Kidney tubule cell (primary cell): ENCODE measurements around the gene CAST.

Experiments
- DNase-seq: peaks from one replicate; pipeline ENCODE4 v3.0.0-alpha.2; 2018; ENCODE audit warnings: low spot score

CAST gene

DNA sequence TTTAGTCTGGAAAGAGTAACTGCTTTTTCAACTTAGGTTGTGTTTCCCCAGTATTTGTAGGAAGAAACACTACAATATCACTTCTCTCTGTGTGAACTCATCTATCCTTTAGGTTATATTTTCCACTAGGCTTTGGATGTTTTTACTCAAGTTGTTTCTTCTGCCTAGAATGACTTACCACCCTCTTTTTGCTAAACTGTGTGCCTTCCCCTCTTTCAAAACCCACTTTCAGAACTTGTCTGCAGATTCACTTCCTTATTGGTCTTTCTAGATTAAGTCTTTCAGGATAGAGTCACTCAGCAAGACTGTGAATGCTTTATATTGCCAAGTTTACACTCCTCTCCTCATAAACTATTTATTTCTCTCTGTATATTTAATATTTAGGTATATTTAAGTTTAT lies 14.2 kb upstream of the CAST start:
- DNase-seq, result no peak

DNA sequence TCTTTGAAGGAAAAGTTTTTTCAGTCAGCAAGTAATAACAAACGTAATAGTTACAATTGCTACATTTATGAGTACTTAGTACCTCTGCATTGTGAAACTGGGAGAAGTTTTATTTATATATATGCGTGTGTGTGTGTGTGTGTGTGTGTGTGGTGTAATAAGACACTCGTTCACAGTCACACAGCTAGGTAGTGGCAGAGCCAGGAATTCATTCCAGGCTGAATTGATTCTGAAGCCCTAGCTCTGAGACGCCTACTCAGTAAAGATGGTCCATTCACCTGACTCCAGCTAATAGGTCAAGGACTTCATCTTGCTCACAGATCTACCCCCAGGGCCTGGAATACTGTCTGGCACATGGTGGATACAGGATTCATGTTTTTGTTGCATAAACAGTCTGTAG lies 13.6 kb upstream of the CAST start:
- no peak for DNase-seq

DNA sequence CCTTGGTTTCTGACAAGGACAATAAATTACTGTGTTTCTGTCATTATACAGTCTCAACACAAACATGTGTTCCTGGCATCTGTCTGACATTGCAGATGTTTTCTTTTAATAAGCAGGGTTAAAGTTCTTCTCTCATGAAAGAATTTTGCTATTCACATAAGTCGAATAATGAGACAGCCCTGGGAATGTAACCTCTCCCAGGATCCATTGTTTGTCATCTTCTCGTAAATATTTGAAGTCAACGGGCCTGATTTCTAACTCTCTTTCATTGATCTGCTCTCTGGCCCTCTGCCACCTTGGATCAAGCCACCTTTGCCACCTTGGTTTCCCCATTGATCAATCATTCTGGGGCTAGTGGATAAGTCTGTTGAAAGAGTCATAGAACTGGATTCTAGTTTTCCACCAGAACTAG lies 12.9 kb upstream of the CAST start:
- no peak for DNase-seq

DNA sequence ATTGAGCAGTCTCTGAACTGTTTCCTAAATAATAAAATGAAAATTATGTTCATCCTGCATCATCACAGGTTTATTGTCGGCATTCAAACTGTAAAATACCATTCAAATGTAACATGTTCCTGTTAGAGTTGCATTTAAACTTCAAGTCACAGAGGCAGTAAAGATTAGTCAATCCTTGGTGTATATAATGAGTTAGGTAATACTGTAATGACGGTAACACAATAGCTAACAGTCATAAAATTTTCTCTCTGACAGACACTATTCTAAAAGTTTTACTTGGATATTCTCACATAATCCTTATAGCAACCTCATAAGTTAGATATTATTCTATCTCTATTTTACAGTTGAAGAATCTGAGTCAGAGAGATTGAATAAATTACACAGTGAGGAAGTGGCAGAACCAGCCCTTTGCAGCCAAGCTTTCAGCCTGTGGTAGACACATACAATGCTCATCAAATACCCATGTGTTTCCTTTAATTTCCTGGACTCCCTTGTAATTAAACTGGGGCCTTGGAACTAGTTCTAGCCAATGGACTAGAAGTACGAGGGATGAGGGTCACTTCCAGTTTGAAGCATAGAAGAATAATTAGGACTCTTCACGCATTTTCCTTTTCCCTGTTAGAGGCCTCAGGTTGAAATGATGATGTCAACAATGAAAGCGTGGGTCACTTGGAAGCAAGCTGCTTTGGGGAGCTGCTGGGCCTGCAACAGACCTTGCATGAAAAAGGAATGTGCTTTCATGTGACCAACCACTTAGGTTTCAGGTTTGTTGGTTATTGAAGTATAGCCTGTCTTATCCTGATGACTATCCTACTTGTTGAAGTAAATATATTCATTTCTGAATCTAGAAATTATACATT lies 12.3 kb upstream of the CAST start:
- peak; percentile 64 for DNase-seq

DNA sequence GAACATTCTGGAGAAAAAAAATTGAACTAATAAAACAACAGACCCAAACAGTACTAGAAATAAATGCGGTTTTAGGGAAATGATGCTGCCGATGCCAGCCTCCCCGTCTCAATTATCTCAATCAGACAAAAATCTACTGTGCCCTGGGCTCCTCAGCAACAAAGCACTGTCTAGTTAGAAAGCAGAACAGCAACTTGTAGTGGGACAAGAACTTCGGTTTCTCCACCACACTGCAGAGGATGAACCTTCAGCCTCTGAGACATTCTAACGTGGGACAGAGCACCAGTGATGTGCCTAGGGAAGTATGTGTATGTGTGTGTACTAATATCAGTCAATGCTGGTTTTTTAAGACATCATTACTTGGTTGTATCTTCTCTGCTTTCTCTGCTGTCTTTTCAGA lies 11.1 kb upstream of the CAST start:
- no peak for DNase-seq

DNA sequence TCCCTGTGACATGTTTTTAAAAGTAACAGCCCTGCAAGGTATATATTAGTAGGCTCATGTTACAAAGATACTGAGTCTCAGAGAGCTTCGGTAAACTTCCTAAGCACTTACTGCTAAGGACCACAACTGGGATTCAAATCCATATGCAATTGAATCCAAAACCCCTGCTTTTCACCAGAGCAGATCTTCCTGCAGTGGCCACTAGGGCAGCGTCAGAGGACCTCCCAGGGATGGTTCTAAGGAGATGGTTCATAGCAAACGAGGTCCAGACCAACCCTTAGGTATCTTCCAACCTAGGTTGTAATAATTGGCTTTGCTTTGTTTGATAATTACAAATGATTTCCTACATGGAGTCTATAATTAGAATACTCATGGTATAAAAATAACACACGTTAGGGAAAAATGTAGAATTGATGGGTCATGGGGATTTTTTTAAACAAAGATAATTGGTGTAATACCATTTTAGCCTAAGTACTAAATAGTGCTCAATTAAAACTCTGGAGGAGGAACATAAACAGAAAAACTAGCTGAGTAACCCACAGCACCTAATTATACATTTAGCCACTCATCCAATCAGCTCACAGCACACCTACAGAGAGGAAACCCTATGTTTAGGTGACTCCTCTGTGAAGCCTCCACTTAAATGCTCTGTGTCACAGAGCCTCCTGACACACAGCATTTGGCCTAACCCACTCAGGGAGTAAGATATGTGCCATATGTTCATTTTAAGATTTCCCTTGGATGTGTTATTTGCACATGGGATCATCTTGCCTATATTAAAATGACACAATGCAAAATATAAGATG lies 10.0 kb upstream of the CAST start:
- no peak for DNase-seq

DNA sequence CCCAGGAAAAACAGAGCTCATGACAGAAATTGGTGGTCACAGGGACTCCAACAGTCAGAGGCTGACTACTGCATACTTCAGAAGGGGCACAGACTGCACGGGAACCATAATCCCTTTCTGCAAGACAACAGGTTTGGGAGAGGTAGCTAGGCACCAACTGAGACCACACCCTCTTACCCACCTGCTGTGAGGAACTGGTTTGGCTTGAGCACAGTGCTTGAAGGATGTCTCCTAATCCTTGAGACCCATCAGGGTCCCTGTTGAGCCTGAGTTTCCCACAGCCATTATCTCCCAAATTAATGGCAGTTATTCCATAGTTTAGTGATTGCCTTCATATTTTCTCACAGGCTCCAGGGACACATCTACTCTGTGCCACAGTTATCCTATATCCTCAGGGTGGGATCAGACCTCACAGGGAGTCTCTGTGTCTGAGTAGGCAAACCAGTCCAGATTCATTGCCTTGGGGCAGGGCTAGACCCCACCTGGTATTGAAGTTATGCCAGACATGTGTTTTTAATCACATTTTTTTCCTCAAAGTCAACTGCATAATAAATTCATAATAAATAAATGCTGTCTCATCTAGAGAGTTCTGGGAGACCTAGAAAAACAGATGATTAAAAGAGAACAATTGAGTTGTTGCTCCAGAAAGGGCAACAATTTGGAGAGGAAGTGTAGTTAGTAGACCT lies 9.3 kb upstream of the CAST start:
- peak; percentile 26 for DNase-seq

DNA sequence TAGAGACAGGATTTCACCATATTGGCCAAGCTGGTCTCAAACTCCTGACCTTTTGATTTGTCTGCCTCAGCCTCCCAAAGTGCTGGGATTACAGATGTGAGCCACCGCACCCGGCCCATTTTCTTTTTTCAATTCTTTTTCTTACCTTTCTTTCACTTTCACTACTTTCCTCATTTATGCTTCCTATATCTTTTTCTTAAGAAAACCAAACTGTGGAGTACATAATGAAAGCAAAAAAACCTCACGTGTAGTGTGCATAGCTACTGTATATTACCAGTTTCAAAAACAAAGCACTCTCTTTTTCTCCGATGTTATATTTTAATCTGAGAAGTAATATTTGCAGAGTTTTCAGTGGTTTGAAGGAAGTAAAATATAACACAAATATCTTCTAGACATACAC lies 8.0 kb upstream of the CAST start:
- DNase-seq, result no peak

DNA sequence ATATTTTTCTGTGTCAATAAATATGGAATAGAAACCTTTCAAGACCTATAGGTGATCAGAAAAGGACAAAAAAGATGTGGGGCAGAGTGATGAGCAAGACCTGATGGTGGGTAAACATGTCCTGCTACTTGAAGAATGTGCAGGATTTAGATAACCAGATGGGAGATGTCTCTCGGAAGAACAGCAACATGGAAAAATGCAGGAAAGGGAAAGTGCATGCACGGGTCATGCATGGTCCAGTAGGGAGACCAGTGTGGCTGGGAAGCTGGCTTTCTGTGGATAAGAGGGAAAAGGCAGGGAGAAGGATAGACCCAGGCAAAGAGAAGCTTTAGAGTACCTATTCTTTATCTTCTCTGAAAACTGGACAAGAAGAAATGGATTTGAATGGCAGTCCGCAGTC lies 7.1 kb upstream of the CAST start:
- DNase-seq, result no peak

DNA sequence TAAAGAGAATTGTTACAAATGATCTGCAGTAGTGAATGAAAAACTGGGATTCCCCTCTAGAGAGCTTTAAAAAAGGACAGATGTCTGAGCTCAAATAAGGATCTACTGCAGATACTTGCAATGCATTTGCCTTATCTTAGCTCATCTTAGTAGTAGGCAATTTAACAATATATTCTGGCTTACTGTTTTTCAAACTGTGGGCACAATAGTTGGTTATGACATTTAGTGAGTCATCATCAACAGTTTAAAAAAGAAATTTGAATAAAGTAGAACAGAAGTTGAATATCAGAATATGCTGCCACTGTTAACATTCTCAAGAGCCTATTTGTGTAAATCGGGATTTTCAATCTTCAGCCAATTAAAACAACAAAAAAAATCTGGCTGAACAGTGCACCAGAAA lies 6.7 kb upstream of the CAST start:
- DNase-seq, result no peak

DNA sequence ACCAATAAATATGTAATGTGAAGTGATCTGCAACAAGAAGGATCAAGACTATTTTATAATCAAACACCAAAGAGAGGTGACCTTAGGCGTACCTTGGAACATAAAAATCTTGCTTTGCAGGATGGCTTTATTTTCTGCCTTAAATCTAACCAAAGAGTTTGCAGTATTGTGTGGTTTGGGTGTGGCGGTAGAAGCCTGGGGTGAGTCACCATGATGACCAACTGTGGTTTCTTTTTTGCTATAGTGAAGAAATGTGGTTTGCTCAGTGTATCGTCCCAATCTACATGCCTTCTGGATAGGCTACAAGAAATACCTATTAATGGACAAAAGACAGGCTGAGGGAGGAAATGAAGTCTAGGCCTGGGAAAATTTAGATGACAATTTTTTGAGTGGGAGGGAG lies 5.1 kb upstream of the CAST start:
- DNase-seq, result peak; percentile 95

DNA sequence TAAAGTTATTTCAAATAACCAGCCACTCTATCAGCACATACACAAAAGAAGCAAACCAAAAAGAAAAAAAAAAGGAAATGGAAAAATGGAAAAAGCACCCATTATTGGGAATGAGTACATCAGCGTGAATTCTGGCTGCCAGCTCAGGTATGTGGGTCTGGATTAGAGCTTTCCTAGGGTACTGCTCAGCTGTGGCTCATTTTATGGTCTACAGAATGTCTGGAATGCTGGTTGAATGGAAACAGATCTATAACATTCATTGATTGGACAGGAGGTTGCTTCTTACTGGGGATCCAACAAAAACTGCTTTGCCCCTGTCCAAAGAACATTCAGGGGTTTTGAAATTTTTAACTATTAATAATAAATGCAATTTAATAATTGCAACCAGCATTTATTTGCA lies 3.9 kb upstream of the CAST start:
- peak; percentile 81 for DNase-seq

DNA sequence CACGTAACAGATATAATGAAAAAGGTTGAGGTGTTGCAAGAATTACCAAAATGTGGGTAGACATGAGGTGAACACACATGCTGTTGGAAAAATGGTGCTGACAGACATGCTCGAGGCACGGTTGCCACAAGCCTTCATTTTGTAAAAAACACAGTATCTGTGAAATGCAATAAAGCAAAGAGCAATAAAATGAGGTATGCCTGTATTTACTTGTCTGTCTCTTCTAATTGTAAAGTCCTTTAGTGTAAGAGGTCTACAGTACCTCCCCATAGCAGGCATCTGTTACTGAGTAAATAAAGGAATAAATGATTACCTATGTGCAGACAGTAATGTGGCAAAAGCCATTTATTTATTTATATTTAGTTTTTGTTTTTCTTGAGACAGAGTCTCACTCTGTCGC lies 3.0 kb upstream of the CAST start:
- DNase-seq, result no peak

DNA sequence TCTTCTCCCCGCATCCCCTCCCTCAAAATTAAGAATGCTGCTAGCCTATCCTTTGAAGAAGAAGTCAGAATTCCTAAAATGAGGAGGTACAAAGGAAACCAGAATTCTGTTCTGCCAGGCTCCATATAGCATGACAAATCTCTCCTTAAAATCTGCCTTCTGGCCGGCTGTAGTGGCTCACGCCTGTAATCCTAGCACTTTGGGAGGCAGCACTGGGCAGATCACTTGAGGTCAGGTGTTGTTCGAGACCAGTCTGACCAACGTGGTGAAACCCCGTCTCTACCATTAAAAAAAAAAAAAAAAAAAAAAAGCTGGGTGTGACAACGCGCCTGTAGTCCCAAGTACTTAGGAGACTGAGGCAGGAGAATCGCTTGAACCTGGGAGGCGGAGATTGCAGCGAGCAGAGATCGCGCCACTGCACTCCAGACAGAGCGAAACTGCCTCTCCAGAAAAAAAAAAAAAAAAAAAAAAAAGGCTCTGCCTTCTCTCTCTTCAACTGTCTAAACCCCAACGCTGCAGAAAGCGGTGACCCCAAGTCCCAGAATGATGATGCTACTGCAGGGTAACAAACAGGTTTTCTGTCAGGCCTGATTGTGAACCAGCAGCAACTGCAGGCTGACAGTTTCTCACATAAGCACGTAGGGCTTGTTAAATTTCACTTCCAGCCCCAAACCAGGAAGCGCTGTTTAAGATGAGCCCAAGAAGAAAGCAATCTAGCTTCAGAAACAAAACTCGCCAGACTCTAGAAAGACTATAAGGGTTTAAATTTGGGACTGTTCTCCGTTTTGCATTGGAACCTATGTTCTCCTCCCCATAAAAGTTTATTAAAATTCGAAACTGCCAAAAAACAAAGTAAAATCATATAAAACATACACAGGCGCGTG lies 963 bp upstream of the CAST start:
- DNase-seq, result peak; percentile 66

DNA sequence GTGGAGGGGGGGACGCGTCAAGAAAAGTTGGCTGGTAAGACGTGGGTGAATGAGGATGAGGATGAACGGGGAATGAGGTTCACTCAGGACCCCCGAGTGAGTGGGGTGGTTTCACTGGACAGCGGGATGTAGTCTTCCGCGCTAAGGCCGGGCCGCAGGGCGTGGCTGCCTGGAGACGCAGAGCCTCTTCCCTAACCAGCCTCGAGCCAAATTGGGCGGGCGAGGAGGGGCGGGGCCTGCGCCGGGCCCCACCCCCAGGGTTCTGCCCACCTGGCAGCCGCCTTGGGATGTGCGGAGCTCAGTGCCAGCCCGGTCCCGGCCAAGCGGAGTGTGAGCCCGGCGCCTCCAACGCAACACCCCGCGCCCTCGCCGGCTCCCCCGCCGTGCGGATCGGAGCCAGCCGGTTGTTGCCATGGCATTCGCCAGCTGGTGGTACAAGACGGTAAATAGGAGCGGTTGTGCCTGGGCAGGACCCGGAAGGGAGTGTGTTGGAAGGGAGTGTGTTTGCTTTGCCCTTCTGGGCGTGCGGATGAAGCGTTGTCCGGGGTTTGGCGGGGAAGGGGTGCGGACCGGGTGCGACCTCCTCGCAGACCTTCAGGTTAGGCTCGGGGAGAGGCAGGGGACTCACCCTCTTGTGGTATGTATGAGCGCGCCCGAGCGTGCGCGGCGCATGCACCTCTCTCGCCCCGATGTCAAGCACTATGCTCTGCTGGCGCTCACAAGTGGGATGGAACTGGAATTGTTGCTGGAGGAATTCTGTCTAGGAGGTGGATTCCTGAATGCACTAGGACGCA lies 746 bp downstream of the CAST start:
- DNase-seq, result peak; percentile 93

DNA sequence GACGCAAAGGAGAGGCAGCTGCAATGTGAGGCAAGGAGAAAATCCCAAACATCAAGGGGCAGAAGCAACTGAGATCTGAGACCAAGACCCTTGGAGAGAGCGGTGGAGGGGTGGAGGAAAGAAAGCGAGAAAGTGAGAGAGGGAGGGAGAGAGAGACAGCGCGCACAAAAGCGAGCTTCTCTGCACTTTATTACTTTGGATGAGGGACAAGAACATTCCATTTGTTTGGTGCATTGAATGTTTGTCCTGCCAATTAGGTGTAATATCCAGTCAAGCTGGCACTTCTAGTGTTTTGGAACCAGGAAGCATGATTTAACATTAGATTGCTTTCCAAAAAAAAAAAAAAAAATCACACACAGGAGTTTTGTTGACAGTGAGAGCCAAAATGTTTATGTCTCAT lies 1.4 kb downstream of the CAST start:
- no peak for DNase-seq

DNA sequence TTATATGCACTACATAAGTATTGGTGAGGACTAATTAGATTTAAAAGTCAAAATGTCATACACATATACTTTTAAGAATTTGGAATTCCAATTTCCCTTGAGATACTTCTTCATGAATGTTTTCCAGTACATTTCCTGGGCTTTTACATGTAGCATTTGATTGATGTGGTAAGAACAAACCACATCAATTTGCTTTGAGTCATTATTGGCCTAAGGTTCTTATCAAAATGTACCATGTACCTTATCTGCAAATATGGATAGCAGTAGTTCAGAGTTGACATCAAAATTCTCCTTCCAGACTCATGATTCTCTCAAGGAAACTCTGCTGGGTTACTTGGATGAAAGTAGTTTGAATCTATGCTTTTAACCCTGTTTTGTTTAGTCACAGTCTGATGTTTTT lies 2.5 kb downstream of the CAST start:
- DNase-seq, result no peak

DNA sequence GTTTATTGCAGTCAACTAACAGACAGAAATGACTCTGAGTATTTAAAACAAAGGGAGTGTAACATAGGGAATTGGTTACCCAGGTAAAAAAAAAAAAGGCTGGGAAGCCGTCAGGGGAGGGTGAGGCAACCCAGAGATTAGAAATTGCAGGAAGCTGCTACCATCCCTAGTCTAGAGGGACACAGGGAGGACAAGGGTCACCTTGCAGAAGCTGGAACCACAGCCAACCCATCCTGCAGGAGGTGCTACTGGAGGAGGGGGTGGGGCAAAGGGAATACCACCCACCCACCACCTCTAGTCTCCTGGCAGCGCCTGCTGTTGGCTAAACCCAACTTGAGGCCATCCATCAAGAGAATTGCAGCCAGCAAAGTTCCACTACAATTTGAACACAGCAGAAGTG lies 6.5 kb downstream of the CAST start:
- DNase-seq, result no peak

DNA sequence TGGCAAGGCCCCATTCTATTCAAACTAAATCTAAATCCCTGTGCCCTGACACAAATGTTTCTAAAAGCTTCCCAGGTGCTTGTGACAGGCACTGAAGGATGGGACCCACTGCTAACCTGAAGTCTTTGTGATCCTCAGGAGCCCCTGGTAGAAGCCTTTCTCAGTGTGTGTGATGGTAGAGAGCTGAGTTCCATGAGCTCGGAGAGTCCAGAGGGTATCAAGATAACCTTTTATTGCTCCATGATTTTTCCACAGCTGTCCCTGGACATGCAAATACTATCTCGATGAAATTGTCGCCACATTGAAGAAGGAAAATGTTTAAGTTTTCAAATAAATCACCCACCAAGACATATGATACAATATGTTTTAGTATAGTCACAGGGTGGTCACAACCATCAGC lies 7.7 kb downstream of the CAST start:
- DNase-seq, result no peak

DNA sequence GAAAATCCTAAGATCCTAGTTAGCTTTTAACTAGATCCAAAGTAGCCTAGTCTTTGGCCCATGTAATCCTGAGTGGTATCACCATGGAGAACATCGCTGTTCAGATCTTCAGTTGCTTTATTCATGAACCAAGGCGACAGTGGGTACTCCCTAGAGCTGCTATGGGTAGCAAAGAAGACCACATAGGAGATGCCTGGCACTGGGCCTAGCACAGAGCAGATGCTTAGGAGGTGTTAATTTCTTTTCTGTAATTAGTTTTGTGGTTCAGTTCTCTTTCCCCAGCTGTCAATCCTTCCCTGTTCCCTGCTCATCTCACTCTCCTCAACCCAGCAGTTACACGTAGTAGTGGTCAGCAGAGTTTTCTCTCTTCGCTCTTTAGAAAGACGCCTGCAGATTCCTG lies 9.3 kb downstream of the CAST start:
- no peak for DNase-seq

DNA sequence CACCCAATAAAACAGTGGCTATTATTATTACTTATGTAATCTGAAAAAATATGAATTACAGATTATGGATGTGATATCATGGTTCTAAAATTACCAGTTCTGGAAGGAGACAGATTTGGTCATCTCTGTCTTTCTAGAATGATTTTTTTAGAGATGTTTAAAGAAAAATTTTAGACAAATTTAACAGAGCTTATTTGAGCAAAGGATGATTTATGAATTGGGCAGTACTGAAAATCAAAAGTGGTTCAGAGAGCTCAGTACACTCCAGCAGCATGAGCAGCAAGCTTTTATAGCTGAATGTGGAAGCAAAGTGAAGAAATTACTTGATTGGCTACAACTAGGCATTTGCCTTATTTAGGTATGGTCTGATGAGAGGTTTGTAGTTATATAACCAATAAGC lies 11.0 kb downstream of the CAST start:
- DNase-seq, result no peak
